HG02981 (cell line): ENCODE results near the gene TPRX1.
"Not testable (repeated sequence)": the region's sequence is repeated elsewhere in the genome, so short reads cannot be mapped to it uniquely, and the experiment has no call there.

Experiments used
- ATAC-seq: cut with Tn5 transposase; IDR thresholded peaks from one replicate; pipeline ENCODE4 v1.9.1; 2021; ENCODE audit warnings: mild to moderate bottlenecking, moderate library complexity; ENCODE audit not compliant: unreplicated experiment

Gene TPRX1

DNA sequence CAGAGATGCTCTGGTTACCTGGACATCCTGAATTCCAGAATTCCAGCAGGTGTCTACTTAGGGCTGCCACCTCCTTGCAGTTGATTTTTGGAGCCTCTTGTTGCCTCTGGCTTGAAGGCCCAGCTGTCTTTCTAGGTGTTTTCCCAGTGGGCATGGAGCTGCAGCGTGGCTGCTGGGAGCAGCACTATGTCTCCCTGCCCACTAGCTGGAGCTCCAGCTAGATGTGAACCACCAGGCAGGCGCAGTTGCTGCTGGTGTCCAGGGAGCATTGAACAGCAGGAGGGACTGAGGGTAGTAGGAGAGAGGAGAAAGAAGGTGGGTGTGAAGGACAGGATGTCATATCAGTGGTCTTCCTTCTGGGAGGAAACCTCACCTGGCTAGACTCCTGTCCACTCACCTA is 35.7 kb downstream of the TPRX1 start:
- ATAC-seq, result no peak

- no peak for ATAC-seq
Measured at GRCh38 chr19:47767349-47767748, 37.0 kb downstream of the TPRX1 start.

DNA sequence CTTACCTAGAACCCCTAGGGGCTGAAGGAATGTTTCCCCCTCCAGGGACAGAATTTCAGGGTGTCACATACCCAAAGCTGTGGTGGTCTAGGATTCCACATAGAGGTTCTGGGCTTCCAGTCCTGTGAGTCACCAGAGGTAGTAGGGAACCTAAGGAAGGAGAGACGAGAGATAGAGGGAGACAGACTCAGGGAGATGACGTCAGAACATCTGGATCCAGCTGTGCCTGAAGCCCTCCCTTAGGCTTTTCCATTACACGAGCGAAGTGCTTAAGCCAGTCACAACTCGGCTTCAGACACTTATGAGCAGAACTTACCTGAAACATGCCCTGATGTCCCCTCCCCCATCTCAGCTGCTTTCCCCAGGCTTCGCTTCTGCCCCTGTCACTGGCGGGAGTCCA is 37.7 kb downstream of the TPRX1 start:
- no peak for ATAC-seq

DNA sequence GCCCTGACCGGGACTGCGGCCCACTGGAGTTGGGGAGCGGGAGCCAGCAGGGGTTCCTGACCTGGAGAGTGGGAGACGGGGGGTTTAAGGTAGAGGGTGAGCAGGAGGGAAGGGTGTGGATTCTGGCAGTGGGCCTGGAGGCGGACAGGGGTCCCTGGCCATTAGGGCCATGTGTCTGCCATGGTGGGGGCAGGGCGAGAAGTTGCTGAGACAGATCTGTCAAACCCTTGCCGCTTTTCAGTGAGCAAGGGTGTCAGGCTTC is 38.1 kb downstream of the TPRX1 start:
- ATAC-seq, result no peak

- no peak for ATAC-seq
Measured at GRCh38 chr19:47765523-47766358, 38.6 kb downstream of the TPRX1 start.

GRCh38 chr19:47764705-47765104 is 39.6 kb downstream of the TPRX1 start:
- not testable (repeated sequence) for ATAC-seq

- ATAC-seq, result no peak
Measured at GRCh38 chr19:47762615-47763308, 41.6 kb downstream of the TPRX1 start.

- no peak for ATAC-seq
Measured at GRCh38 chr19:47762151-47762550, 42.2 kb downstream of the TPRX1 start.

DNA sequence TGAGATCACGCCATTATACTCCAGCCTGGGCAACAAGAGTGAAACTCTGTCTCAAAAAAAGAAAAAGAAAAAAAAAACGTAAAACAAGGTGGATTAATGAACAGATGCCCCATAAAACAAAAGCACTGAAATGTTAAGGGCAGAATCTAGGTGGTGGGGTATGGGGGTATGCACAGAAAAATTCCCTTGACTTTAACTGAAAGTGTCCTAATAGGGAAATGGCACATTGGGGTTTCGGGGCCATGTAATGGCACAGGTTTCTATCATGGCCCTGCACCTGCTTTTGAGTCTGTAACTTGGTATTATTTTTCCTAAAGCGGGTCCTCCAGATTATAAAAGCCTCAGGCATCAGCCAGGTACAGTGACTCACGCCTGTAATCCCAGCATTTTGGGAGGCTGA is 42.8 kb downstream of the TPRX1 start:
- ATAC-seq, result no peak

GRCh38 chr19:47760632-47760999 is 43.7 kb downstream of the TPRX1 start:
- no peak for ATAC-seq

- no peak for ATAC-seq
Measured at GRCh38 chr19:47758443-47758804, 45.9 kb downstream of the TPRX1 start.

- ATAC-seq, result no peak
Measured at GRCh38 chr19:47757617-47758442, 46.5 kb downstream of the TPRX1 start.

- no peak for ATAC-seq
Measured at GRCh38 chr19:47756953-47757608, 47.3 kb downstream of the TPRX1 start.

GRCh38 chr19:47756627-47756929 is 47.8 kb downstream of the TPRX1 start:
- no peak for ATAC-seq

- ATAC-seq, result no peak
Measured at GRCh38 chr19:47755762-47756626, 48.4 kb downstream of the TPRX1 start.

- no peak for ATAC-seq
Measured at GRCh38 chr19:47755065-47755761, 49.1 kb downstream of the TPRX1 start.

DNA sequence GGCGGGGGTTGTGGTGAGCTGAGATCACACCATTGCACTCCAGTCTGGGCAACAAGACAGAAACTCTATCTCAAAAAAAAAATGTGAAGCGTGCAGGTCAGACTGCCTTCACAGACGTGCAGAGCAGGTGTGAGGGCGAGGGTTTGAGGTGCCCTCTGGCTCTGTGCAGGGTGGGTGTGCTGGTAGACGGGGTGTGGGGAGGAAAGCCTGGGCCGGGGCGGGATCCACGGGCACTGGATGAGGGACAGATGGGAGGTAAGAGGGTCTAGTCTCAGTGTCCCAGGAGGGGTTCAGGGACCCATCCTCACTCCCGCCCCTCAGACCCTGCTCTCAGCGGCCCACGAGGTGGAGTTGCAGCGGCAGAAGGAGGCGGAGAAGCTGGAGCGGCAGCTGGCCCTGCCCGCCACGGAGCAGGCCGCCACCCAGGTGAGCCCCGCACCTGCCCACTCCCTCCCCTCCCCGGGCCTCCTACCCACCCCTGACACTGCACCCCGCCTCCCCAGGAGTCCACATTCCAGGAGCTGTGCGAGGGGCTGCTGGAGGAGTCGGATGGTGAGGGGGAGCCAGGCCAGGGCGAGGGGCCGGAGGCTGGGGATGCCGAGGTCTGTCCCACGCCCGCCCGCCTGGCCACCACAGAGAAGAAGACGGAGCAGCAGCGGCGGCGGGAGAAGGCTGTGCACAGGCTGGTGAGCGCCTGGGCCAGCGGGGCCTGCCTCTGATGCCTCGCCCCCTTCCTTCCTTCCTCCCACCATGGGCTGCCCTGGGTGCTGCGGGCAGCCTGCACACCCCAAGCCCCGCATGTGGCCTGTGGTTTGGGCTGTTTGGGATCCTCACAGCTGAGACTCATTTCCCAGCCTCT is 49.9 kb downstream of the TPRX1 start:
- ATAC-seq, result no peak

DNA sequence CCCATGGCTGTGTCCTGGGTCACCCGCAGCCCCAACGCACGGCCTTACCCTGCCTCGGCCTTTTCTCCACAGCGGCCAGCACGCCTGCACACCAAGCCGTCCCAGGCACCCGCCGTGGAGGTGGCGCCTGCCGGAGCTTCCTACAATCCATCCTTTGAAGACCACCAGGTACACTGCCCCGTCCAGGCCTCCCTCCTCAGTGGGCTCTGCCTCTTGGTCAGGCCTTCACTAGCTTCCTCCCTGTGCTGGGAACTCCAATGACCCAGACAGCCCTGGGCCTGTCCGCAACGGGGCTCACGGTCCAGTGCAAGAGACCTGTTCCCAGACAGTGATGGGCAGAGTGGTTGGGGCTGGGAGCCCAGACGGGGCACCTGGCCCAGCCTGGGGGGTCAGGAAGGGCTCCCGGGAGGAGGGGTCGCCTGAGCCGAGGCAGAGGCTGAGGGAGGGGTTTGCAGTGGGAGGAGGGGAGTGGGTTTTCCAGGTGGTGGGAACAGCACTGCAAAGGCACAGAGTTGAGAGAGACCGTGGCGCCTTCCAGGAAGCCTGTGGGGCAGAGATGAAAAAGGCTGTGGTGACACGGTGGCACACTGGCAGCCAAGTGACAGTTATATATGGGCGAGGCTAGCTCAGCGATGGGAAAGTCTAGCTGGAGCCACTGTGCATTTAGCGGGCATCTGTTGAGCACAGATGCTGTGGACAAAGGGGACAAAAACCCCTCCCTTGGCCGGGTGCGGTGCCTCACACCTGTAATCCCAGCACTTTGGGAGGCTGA is 51.7 kb downstream of the TPRX1 start:
- ATAC-seq, result no peak
